Tibial nerve (tissue), 4 donors: ENCODE results near the gene ATAD1.

Experiments
- CTCF ChIP-seq, 5 experiments: fragments of 200-600 bp in 3 of 5; fragments of 450-650 bp in 2 of 5; sonication (generic) in 3 of 5; IDR thresholded peaks; one replicate each; pipeline ENCODE4 v1.5.1; 2016 to 2019; ENCODE audit warnings: antibody characterized with exemption in 5 of 5, mild to moderate bottlenecking in 3 of 5, moderate library complexity in 2 of 5
- EP300 ChIP-seq, 2 donors: sonication (generic); formaldehyde crosslinking; IDR thresholded peaks; one replicate each; pipeline ENCODE4 v1.6.1; 2017; ENCODE audit warnings: antibody characterized with exemption in 2 of 2, mild to moderate bottlenecking in 1 of 2
- POLR2A ChIP-seq, 2 donors: fragments of 450-650 bp; IDR thresholded peaks; one replicate each; pipeline ENCODE4 v1.6.1; 2017; ENCODE audit warnings: antibody characterized with exemption in 2 of 2, mild to moderate bottlenecking in 2 of 2, moderate library complexity in 2 of 2

DNA sequence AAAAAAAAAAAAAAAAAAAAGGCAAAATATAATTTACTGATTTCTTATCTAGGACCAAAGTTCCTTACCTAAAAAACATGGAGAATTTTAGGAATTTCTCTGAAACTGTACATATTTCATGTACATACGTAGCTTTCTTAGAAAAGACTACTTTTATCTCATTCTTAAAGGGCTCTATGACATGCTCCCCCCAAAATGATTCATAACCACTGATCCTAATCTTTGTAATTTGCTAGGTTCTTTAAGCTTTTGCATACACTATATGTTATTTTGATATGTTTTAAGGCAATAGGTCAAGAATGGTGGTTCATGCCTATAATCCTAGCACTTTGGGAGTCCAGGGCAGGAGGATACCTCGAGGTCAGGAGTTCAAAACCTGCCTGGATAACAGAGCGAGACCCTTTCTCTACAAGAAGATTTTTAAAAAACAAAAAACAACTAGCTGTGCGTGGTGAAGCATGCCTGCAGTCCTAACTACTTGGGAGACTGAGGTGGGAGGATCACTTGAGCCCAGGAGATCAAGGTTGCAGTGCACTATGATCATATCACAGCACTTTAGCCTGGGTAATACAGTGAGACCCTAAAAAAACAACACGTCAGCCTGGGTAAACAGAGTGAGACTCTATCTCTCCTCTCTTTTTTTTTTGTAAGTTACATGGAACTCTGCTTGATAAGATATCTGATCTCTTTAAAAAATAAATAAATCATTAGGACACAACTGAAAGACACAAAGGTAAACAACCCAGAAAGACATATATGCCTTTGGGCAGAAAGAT, 54.8 kb downstream of the ATAD1 start:
- TF ChIP-seq EP300 (IDR thresholded peaks at IDR 0.05) = no peak
- no peak for TF ChIP-seq CTCF (IDR thresholded peaks at IDR 0.05)
- TF ChIP-seq POLR2A (IDR thresholded peaks at IDR 0.05) = no peak
